GM10847 (cell line): ENCODE data around the gene RAB1A.

Experiments used
- POLR2A ChIP-seq: IDR thresholded peaks from 2 replicates; pipeline ENCODE4 v1.6.1; 2011; ENCODE audit not compliant: insufficient read length; ENCODE audit errors: extremely low read depth

Gene RAB1A

DNA sequence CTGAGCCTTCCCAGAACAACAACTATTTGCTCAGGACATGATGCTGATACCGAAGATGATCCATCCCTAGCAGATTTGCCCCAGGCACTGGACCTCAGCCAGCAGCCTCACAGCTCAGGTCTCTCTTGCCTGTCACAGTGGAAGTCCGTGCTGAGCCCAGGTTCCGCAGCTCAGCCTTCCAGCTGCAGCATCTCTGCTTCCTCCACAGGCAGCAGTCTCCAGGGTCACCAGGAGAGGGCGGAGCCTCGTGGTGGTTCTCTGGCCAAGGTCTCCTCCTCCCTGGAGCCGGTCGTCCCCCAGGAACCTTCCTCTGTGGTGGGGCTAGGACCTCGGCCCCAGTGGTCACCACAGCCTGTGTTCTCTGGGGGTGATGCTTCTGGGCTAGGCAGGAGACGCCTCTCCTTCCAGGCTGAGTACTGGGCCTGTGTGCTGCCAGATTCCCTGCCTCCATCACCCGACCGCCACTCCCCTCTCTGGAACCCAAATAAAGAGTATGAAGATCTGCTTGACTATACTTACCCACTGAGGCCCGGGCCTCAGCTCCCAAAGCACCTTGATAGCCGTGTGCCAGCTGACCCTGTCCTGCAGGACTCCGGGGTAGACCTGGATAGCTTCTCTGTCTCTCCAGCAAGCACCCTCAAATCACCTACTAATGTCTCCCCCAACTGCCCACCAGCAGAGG is 58.3 kb downstream of the RAB1A start:
- no peak for TF ChIP-seq POLR2A

DNA sequence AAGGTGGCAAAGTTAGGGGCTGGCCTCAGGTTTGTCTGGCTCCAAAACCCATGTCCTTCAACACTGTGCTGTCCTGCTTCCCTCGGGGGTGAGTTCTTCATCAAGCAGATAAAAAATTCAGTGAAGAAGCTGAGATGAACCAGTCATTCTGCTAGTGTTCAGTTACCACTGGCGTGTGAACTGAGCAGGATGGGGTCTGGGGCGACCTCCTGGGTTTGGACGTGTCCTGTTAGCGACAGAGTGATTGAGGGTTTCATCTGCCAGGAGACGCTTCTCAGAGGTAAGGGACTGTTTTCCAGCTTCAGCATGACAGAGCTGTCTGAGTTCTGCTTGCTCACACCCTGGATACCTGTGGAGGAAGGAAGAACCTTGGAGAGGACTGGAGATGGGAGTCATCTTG is 59.0 kb downstream of the RAB1A start:
- TF ChIP-seq POLR2A = no peak

DNA sequence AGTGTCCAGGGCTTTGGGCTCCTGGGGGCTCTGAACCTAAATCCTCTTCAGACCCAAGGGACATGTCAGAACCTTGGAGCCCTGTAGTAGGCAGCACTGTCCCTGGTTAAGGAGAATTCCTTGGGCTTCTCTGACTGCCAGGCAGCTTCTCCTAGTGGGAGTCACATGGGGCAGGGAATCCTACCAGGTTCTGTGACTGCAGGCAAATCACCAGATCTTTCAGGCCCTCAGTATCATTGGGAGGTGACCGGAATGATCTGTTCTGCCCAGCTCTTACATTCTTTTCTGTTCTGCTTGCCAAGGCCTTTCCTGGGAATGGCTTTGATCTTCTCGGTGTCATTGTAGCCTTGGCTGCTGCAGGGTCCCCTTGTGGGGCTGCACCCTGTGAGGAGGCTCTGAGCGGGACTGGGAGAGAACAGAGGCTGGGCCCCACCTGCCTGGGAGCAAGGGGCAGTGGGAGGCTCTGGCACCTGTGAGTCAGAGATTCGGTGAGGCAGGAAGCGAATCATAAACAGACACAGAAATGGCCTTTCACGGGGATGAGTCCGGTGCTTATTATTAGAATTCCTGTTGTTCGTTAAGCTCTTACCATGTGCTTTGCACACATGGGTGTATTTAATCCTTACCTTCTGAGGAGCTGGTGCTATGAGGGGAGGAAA is 59.6 kb downstream of the RAB1A start:
- TF ChIP-seq POLR2A = no peak

DNA sequence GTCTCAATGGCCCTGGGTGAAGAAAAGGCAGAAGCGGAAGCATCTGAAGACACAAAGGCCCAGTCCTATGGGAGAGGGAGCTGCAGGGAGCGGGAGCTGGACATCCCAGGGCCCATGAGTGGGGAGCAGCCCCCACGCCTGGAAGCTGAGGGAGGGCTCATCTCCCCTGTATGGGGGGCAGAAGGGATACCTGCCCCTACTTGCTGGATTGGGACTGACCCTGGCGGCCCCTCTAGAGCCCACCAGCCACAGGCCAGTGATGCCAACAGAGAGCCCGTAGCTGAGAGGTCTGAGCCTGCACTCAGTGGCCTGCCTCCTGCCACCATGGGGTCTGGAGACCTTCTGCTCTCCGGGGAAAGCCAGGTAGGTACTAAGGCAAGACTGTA is 60.5 kb downstream of the RAB1A start:
- TF ChIP-seq POLR2A = no peak

DNA sequence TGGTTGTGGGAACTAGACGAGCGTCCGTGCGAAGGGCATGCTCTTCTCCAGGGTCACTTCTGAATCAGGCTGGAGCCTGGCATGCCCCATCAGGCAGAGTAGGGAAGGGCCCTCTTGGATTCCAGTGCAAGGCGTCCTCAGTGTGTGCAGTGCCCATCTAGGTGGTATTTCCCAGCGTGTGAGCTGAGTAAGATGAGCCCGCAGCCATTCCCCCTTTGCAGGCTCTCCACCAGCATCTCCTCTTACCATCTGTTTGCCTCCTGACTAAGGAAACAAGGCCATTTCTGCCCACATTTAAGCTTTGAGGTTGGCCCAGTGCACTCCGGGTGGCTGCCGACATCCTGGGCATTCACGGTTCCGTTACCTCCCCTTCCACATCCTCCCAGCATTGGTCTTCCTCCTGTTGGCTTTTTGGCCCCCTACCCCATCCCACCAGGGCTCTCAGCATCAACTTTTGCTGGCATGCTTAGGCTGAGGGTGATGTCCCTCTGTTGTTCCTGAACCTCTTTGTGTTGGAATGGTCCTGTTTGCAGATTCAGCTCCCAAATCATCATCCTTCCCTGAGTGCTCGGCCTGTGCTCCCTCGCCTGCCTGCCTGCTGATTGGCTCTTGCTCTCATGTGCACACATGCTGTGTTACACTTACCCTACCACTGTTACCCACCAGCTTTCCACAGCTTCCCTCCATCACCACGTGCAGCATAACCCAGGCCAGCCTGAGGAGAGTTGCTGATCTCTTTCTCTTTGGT is 61.9 kb downstream of the RAB1A start:
- no peak for TF ChIP-seq POLR2A

DNA sequence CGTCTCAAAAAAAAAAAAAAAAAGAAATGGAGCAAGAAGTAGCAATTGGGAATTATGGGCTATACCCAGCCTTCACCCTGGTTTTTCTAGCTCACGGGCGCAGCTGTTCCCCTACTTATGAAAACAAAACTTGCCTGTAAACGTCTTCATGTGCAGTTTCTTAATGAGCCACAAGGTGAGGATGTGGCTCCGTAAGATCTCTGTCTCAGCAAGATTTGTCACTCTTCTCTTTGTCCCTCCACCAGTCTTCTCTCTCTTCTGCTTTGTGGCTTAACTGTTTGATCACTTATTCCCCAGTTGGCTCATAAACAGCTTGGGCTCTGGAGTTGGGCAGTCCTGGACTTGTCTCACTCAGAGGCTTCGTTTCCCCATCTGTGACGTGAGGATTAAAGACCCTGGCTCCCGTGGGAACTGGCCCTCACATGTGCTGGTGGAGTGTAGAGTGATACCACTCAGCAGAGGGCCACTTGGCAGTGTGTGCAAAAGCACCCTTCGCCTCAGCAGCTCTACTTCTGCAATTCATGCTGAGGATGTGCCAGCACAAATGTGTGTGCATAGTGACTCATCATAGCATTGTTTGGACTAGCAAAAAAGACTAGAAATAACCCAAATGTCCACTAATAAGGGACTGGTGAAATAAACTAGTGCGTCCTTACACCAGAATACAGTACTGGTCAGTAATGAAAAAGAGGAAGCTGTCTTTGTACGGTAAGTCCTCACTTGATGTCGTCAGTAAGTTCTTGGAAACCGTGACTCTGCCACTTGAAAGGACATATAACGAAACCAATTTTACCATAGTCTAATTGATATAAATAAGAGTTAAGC is 65.0 kb downstream of the RAB1A start:
- no peak for TF ChIP-seq POLR2A

DNA sequence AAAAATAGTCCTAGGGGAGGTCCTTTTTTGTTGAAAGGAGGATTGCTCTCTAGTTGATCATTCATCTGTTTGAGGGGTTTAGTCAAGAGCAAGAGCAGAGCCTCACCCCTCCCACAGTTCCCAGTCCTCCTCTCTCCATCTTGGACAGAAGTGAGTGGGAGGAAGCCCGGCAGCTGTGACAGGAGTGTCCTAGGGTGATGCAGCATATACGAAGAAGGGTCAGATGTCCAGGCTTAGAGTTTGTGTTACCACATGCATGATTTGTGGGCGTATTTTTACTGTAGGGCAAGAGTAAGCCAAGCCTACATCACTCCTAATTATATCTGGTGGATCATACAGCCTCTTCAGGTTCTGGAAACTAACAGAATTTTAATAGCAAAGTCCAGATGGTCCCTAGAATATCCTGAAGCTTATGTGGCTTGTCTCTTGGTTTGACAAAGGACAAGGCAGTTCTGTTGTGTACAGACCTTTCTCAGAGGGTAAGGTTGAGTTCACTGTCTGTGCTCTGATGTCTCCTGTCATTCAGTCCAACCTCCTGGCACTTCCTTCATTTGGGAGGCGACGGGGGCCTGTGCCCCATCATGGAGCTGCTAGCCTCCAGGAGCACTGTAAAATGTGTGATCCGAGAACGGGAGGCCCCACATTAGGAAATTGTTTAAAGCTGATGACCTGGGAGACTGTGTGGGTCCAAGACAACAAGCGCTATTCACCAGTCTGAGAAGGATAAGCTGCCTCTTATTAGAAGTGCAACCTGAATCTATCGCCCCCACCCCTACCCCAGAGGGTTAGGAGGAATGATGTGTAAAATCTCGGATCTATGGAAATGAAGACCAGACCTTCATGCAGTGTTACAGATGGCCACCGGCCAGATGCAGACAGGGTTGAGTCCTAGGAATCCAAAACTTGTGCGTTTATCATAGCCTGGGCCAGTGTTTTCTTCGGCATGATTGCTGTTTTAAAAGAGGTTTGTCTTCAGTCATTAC is 66.8 kb downstream of the RAB1A start:
- TF ChIP-seq POLR2A = no peak

DNA sequence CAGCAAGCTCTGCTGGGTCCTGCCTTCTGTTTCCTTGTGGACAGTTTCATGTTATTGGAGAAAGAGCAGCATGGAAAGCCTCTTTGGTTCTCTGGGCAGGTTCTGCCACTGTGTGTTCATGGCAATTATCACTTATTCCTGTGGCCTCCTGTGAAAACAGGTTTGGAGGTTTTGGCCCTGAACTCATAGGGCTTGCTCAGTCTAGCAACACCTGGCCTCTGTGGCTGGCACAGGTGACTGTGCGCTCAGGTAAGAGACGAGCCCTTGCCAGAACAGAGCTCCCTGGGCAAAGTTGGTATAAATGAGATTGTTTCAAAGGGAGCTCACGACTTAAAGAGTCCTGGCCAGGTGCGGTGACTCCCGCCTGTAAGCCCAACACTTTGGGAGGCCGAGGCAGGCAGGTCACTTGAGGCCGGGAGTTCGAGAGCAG is 68.0 kb downstream of the RAB1A start:
- no peak for TF ChIP-seq POLR2A

DNA sequence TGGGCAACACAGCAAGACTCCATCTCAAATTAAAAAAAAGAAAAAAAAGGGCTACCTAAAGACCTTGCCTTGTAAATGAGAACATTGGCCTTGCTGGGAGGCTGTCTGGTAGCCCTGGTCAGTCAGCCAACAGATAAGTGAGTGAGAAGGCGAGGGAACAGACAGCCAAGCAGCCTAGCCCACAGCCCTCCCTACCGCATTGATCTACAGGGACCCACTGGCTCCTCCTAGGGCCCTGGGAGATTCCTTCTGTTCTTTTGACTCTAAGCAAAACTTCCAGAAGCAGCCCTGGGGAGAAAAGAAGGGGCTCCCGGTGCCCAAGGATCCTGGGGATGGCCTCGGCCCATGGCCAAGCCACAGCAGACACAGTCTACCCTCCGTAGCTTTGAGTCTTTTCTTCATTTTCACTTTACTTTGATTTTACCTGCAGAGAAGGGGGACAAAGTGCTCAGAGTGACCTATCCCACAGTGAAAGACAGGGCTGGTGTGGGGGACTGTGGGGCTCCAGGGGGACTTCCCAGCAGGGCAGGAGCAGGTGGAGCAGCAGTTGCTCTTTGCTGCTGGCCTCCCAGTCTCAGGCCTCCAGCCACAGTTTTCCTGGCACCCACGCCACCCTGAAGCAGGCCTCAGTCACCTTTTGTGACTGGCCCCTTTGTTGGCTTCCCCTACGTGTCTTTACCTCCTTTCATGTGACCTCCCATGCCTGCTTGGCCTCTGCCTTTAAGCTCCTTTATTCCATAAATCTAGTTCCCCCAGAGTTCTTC is 68.6 kb downstream of the RAB1A start:
- no peak for TF ChIP-seq POLR2A

DNA sequence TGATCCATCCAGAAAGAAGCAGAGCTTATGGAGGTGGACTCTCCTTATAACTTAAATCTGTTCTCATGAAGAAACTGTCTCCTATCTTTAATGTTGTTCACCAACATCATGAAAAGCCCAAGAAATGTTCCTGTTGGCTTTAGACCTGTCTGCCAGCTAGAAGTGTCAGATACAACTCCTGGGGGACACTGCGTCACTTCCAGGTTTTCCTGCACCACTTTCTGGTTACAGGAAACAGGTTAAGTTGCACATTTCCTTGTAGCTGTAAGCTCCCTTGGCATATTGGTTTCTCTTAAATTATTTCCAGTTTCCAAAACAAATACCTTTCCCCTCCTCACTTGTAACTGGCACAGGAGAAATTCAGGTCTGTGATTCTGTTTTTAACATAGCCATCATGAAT is 70.8 kb downstream of the RAB1A start:
- no peak for TF ChIP-seq POLR2A

DNA sequence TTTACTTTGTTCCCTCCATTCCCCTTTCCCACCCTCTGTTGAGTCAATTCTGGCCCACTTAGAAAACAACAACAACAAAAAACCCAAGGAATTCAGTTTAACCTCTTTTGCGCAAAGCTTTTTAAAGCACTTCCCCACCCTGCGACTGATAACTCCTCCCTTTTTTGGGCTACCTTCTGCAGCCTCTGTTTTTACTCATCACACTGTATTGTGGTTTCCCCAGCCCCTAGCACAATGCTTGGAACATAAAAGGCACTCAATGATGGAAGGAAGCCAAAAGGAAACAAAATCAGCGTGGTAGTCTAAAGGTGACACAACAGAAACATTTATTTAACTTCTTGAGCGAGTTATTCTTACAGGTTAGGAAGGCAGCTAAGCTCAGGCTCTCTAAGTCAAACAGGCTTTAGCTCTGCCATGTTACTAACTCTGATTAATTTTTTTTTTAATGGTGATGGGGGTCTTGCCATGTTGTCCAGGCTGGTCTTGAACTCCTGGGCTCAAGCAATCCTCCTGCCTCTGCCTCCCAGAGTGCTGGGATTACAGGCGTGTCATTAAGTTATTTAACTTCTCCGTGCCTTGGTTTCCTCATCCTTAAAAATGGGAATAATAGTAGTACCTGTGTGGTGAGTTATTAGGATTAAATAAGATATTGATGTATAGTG is 72.4 kb downstream of the RAB1A start:
- no peak for TF ChIP-seq POLR2A

DNA sequence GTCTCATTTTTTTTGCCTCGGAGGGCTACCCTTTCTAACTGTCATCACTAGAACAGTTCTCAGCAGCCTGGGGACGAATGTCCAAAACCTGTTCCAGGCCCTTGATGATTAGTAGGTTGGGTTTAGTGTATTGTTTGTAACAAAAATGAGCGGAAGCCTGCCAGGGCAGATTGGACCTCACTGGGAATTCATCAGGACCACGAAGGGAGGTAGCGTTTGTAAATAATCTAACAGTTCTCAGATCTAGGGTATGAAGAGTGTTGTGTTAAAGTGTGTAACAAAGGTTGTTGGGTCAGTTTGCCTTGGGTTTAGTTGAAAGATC is 72.9 kb downstream of the RAB1A start:
- no peak for TF ChIP-seq POLR2A
